HepG2 (cell line): Measurements from ENCODE around the gene SLC35F1. TPM values are rescaled to one million over a fixed set of nuclear protein-coding genes. Genes with fewer than 3 reads are reported as not detected.

Experiments
- ATAC-seq: fragments of 200-7000 bp; cut with Tn5 transposase; 3 replicates; pipeline ENCODE4 v1.9.1; 2020; ENCODE audit warnings: mild to moderate bottlenecking, moderate library complexity
- BruUV-seq: library from RNA; stranded (reverse); fragments of 400-500 nt; replicated peaks from 2 replicates; lab custom pipeline; 2021; lab: Mats Ljungman, UMichigan
- CTCF ChIA-PET: fragments of 300-600 bp; formaldehyde crosslinking; extraction: SDS; loops from one replicate; lab custom pipeline; 2021; ENCODE audit warnings: low total read pairs, inconsistent platforms, low intra/inter-chr PET ratio; lab: Yijun Ruan, JAX
- POLR2A ChIA-PET: fragments of 350-600 bp; sonication (Branson Sonifier 250); formaldehyde crosslinking; loops from one replicate; lab custom pipeline; 2020; ENCODE audit warnings: antibody characterized with exemption, inconsistent platforms; lab: Yijun Ruan, JAX
- DNase-seq: peaks from one replicate; pipeline ENCODE4 v3.0.0-alpha.2; 2015; ENCODE audit warnings: low spot score
- FAIRE-seq: peaks from 3 replicates; lab custom pipeline; 2011; peaks lifted over from hg19 to GRCh38; lab: Jason Lieb, UNC
- H2AFZ ChIP-seq: one replicate; pipeline ENCODE4 v1.6.1; 2011; ENCODE audit warnings: low read length, inconsistent platforms
- H3K27ac ChIP-seq: fragments of 300-600 bp; 3 replicates; pipeline ENCODE4 v1.8.0; 2011; ENCODE audit warnings: mixed run types, mild to moderate bottlenecking, mixed read lengths, low read length, inconsistent platforms; ENCODE audit not compliant: insufficient read depth; ENCODE audit errors: extremely low read length
- H3K27me3 ChIP-seq, 2 experiments: fragments of 200-600 bp in 1 of 2; 2 replicates in 1 of 2; 3 replicates in 1 of 2; pipeline versions ENCODE4 v1.6.0 to v1.8.0; 2011; ENCODE audit warnings: low read length in 2 of 2, mild to moderate bottlenecking in 2 of 2, moderate library complexity in 2 of 2, inconsistent platforms in 1 of 2; ENCODE audit not compliant: insufficient read depth in 2 of 2, control insufficient read depth in 1 of 2
- H3K36me3 ChIP-seq, 2 experiments: fragments of 200-600 bp in 1 of 2; replicated peaks in 1 of 2; 2 replicates in 1 of 2; 3 replicates in 1 of 2; pipeline versions ENCODE4 v1.5.1 to v1.8.0; 2011; ENCODE audit warnings: low read length in 2 of 2, inconsistent platforms in 1 of 2; ENCODE audit not compliant: insufficient read depth in 2 of 2, control insufficient read depth in 1 of 2
- H3K4me1 ChIP-seq: 2 replicates; pipeline ENCODE4 v1.5.1; 2012; ENCODE audit warnings: low read length, inconsistent platforms; ENCODE audit not compliant: insufficient read depth
- H3K4me2 ChIP-seq: 2 replicates; pipeline ENCODE4 v1.6.0; 2011; ENCODE audit warnings: low read depth, low read length, inconsistent platforms
- H3K4me3 ChIP-seq, 3 experiments: fragments of 200-600 bp in 1 of 3; sonication (generic), shearing (Covaris generic) in 1 of 3; replicated peaks in 1 of 3; 2 replicates each; pipeline ENCODE4 v1.5.1; 2011 to 2016; ENCODE audit warnings: low read length in 3 of 3, inconsistent platforms in 2 of 3, low read depth in 2 of 3, mild to moderate bottlenecking in 2 of 3, control low read depth in 1 of 3, mixed read lengths in 1 of 3; ENCODE audit not compliant: insufficient read depth in 1 of 3
- H3K79me2 ChIP-seq: one replicate; pipeline ENCODE4 v1.6.1; 2011; ENCODE audit warnings: low read length, inconsistent platforms; ENCODE audit not compliant: insufficient read depth
- H3K9ac ChIP-seq: 2 replicates; pipeline ENCODE4 v1.6.0; 2011; ENCODE audit warnings: mild to moderate bottlenecking, low read depth, low read length, inconsistent platforms; ENCODE audit not compliant: insufficient read depth
- H3K9me3 ChIP-seq: 2 replicates; pipeline ENCODE4 v1.5.1; 2012; ENCODE audit warnings: mild to moderate bottlenecking, low read length
- H4K20me1 ChIP-seq: 2 replicates; pipeline ENCODE4 v1.6.0; 2011; ENCODE audit warnings: inconsistent platforms, mild to moderate bottlenecking, low read length, moderate library complexity; ENCODE audit not compliant: insufficient read depth
- ADNP ChIP-seq: sonication (generic); formaldehyde crosslinking; IDR thresholded peaks from 2 replicates; pipeline ENCODE4 v1.4.0; 2020; ENCODE audit warnings: missing genetic modification reagents
- MAFF ChIP-seq: IDR thresholded peaks from 2 replicates; pipeline ENCODE4 v1.6.1; 2011; ENCODE audit warnings: low read depth, low read length, improper control_type of control experiment
- MXI1 ChIP-seq: IDR thresholded peaks from 3 replicates; pipeline ENCODE4 v1.6.1; 2012; ENCODE audit warnings: low read depth, low read length, inconsistent platforms, borderline replicate concordance
- PHF5A ChIP-seq: IDR thresholded peaks from one replicate; pipeline ENCODE4 v1.6.1; 2018; ENCODE audit warnings: low read depth, missing genetic modification reagents; ENCODE audit not compliant: unreplicated experiment
- WGBS: methylation state at CpG from one replicate; pipeline ENCODE4 v1.1.6; 2017; ENCODE audit warnings: low lambda C conversion rate; 5-methylcytosine and 5-hydroxymethylcytosine counted together
- in situ Hi-C: cut with HindIII; loops from 2 replicates; pipeline ENCODE4 v1.10.0; 2017; ENCODE audit warnings: low pct_unique_long_range_greater_than_20kb; ENCODE audit not compliant: extremely low pct_ligation_motif_present
- intact Hi-C: fragments of 100-400 bp; cut with micrococcal nuclease; formaldehyde crosslinking; loops from one replicate; pipeline ENCODE4 v1.10.0; 2022; ENCODE audit not compliant: unreplicated experiment
- polyA plus RNA-seq, 8 experiments: library from polyadenylated mRNA; depleted of rRNA in 3 of 8; stranded (reverse) in 7 of 8; unstranded in 1 of 8; fragments of >200 nt; fragmentation: Illumina TruSeq in 4 of 8; extraction: Trizol in 4 of 8; gene quantifications; 2 replicates each; pipeline versions ENCODE4 v1.2.1 to v1.2.3, GENCODE V29; 2011 to 2016; ENCODE audit warnings: low read depth in 4 of 8, missing spikeins in 1 of 8, mixed read lengths in 1 of 8; ENCODE audit not compliant: insufficient read depth in 1 of 8
- total RNA-seq, 5 experiments: library from RNA; depleted of rRNA; stranded (reverse); fragments of >200 nt; fragmentation: Illumina TruSeq; extraction: Trizol; gene quantifications; 2 replicates each; pipeline ENCODE4 v1.2.3, GENCODE V29; 2016; ENCODE audit warnings: low read depth in 1 of 5
- TF ChIP-seq, protein P1 (sequence below): sonication (generic); formaldehyde crosslinking; IDR thresholded peaks from 2 replicates; pipeline ENCODE4 v1.4.0; 2020; ENCODE audit warnings: missing genetic modification reagents, borderline replicate concordance
- TF ChIP-seq, protein P2 (sequence below): sonication (generic); formaldehyde crosslinking; IDR thresholded peaks from 2 replicates; pipeline ENCODE4 v1.8.1; 2022; ENCODE audit warnings: mild to moderate bottlenecking, missing genetic modification reagents
- TF ChIP-seq, protein P3 (sequence below): sonication (generic); formaldehyde crosslinking; IDR thresholded peaks from 2 replicates; pipeline ENCODE4 v1.4.0; 2020; ENCODE audit warnings: missing genetic modification reagents

Gene SLC35F1
- total and polyA plus RNA-seq, 2 of the 13 experiments (the other 11 are each of a cell fraction or from before 2014, with no cell fraction given): 0.01 TPM; not detected in 1

DNA sequence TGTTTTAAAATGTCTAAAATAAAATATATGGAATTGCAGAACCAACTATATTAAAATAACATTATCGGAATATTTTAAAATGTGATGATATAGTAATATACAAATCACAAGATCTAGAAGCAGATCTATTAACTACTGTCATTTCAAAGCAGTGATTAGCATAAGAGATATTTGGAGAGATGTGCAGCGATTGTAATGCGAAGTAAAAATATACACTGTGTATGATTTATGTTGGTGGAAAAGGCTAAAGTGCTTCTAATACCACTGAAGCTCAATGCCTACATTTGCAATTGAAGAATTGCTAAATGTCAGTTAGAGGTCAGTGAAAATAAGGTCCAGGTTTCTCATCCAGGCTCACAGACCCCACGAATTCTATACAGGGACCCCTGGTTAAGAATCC, 392.4 kb downstream of the SLC35F1 start:
- WGBS: 30% methylated on average over 4 of the region's 4 CpGs
- intact Hi-C loops: no loop called here

DNA sequence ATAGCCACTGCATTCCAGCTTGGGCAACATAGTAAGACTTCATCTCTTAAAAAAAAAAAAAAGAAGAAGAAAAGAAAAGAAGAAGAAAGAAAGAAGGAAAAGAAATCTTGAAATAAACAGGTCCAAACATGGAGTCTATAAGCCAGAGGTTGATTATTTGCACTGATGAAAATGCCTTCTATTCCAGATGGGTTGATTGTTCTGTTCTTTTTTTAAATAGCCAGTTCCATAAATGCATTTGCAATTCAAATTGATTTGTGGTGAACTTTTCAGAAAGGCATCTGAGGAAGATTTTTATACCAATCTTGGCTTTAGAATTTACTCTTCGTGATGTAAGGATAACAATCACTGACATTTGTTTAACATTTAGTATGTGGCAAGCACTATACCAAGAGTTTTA, 397.3 kb downstream of the SLC35F1 start:
- ATAC-seq: no peak
- Histone ChIP-seq H3K4me1 (no peaks in the 10 kb centered on the region), H3K27ac (no peak overlapping the region), H3K9ac (no peak overlapping the region), H3K36me3 (no peaks in the 10 kb centered on the region), H3K4me3 (no peak overlapping the region), H3K4me2 (no peak overlapping the region), H2AFZ (no peak overlapping the region), H4K20me1 (no peaks in the 10 kb centered on the region), H3K27me3 (no peaks in the 10 kb centered on the region), H3K9me3 (no peaks in the 10 kb centered on the region), H3K79me2 (no peaks in the 10 kb centered on the region)
- ChIA-PET POLR2A (no interaction called here), CTCF (no interaction called here)
- BruUV-seq: no TSS peak
- no peak for FAIRE-seq
- intact Hi-C loops (no loop called here), in situ Hi-C loops (no loop called here)
- no peak for DNase-seq
- TF ChIP-seq PHF5A (no peak), ADNP (CRISPR knock-in tag) (no peak), MAFF (no peak)
- TF ChIP-seq, protein P1, sequence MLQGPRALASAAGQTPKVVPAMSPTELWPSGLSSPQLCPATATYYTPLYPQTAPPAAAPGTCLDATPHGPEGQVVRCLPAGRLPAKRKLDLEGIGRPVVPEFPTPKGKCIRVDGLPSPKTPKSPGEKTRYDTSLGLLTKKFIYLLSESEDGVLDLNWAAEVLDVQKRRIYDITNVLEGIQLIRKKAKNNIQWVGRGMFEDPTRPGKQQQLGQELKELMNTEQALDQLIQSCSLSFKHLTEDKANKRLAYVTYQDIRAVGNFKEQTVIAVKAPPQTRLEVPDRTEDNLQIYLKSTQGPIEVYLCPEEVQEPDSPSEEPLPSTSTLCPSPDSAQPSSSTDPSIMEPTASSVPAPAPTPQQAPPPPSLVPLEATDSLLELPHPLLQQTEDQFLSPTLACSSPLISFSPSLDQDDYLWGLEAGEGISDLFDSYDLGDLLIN (CRISPR knock-in tag): no peak
- TF ChIP-seq, protein P2, sequence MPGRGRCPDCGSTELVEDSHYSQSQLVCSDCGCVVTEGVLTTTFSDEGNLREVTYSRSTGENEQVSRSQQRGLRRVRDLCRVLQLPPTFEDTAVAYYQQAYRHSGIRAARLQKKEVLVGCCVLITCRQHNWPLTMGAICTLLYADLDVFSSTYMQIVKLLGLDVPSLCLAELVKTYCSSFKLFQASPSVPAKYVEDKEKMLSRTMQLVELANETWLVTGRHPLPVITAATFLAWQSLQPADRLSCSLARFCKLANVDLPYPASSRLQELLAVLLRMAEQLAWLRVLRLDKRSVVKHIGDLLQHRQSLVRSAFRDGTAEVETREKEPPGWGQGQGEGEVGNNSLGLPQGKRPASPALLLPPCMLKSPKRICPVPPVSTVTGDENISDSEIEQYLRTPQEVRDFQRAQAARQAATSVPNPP (CRISPR knock-in tag): no peak
- TF ChIP-seq, protein P3, sequence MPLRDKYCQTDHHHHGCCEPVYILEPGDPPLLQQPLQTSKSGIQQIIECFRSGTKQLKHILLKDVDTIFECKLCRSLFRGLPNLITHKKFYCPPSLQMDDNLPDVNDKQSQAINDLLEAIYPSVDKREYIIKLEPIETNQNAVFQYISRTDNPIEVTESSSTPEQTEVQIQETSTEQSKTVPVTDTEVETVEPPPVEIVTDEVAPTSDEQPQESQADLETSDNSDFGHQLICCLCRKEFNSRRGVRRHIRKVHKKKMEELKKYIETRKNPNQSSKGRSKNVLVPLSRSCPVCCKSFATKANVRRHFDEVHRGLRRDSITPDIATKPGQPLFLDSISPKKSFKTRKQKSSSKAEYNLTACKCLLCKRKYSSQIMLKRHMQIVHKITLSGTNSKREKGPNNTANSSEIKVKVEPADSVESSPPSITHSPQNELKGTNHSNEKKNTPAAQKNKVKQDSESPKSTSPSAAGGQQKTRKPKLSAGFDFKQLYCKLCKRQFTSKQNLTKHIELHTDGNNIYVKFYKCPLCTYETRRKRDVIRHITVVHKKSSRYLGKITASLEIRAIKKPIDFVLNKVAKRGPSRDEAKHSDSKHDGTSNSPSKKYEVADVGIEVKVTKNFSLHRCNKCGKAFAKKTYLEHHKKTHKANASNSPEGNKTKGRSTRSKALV (CRISPR knock-in tag): no peak
- 11% methylated on average over 1 of the region's 1 CpG for WGBS

More for the DNA sequence above, 392.4 kb downstream of the SLC35F1 start:
- no peaks in the 10 kb centered on the region for H3K4me1 ChIP-seq
- no peak for ATAC-seq
- in situ Hi-C loops: no loop called here
- H3K79me2 ChIP-seq: no peaks in the 10 kb centered on the region
- no peaks in the 10 kb centered on the region for H3K9me3 ChIP-seq
- no peak for DNase-seq
- CTCF ChIA-PET: no interaction called here
- no peak overlapping the region for H2AFZ ChIP-seq
- H3K27ac ChIP-seq: no peak overlapping the region
- no TSS peak for BruUV-seq
- H3K4me2 ChIP-seq: no peak overlapping the region
- POLR2A ChIA-PET: no interaction called here
- H3K36me3 ChIP-seq: no peaks in the 10 kb centered on the region
- H3K27me3 ChIP-seq: no peaks in the 10 kb centered on the region
- H3K4me3 ChIP-seq: no peak overlapping the region
- TF ChIP-seq MXI1: no peak
- no peak overlapping the region for H3K9ac ChIP-seq
- FAIRE-seq: no peak
- no peaks in the 10 kb centered on the region for H4K20me1 ChIP-seq
